ENCODE data around the gene SPATA1.

- no peak for TF ChIP-seq CTCF (conservative IDR thresholded peaks at IDR 0.05; ENCODE audit: low read length)
- no peak for TF ChIP-seq EZH2phosphoT487 (IDR thresholded peaks at IDR 0.05; ENCODE audit: borderline replicate concordance, low read depth, low read length)
These were observed 16.4 kb upstream of the SPATA1 start for GRCh38 chr1:84489766-84490165.

Measured in OCI-LY7 (cell line).